Tibial nerve (tissue), 4 donors: ENCODE measurements around the gene SUGP2.

Source experiments
- CTCF ChIP-seq, 5 experiments: fragments of 200-600 bp in 3 of 5; fragments of 450-650 bp in 2 of 5; sonication (generic) in 3 of 5; IDR thresholded peaks; one replicate each; pipeline ENCODE4 v1.5.1; 2016 to 2019; ENCODE audit warnings: antibody characterized with exemption in 5 of 5, mild to moderate bottlenecking in 3 of 5, moderate library complexity in 2 of 5
- EP300 ChIP-seq, 2 donors: sonication (generic); formaldehyde crosslinking; IDR thresholded peaks; one replicate each; pipeline ENCODE4 v1.6.1; 2017; ENCODE audit warnings: antibody characterized with exemption in 2 of 2, mild to moderate bottlenecking in 1 of 2
- POLR2A ChIP-seq, 2 donors: fragments of 450-650 bp; IDR thresholded peaks; one replicate each; pipeline ENCODE4 v1.6.1; 2017; ENCODE audit warnings: antibody characterized with exemption in 2 of 2, mild to moderate bottlenecking in 2 of 2, moderate library complexity in 2 of 2

- no peak for TF ChIP-seq CTCF (IDR thresholded peaks at IDR 0.05)
- no peak for TF ChIP-seq POLR2A (IDR thresholded peaks at IDR 0.05)
- TF ChIP-seq EP300 (IDR thresholded peaks at IDR 0.05) = no peak
Observed at GRCh38 chr19:19074196-19074882, 41.0 kb upstream of the SUGP2 start.
